Trophoblast cell (in vitro differentiated cells and primary cell): ENCODE measurements around the gene CDC42EP5.
A peak's percentile ranks its signal among the peaks of the same experiment; 100 is the strongest.

Experiments used
- DNase-seq, 2 donors: peaks; one replicate each; pipeline ENCODE4 v3.0.0-alpha.2; 2016
- H2AFZ ChIP-seq: 2 replicates; pipeline ENCODE4 v1.6.1; 2013; ENCODE audit warnings: low read length, moderate library complexity, mild to moderate bottlenecking; ENCODE audit not compliant: insufficient read depth, poor library complexity
- H2AK5ac ChIP-seq: 2 replicates; pipeline ENCODE4 v1.6.1; 2013; ENCODE audit warnings: mild to moderate bottlenecking, low read length
- H2BK120ac ChIP-seq: 2 replicates; pipeline ENCODE4 v1.6.1; 2013; ENCODE audit warnings: low read length, mild to moderate bottlenecking, moderate library complexity; ENCODE audit not compliant: insufficient read depth, poor library complexity
- H2BK12ac ChIP-seq: 2 replicates; pipeline ENCODE4 v1.6.1; 2013; ENCODE audit warnings: mild to moderate bottlenecking, low read length, moderate library complexity
- H2BK5ac ChIP-seq: 2 replicates; pipeline ENCODE4 v1.6.1; 2013; ENCODE audit warnings: low read length, low read depth, moderate library complexity, mild to moderate bottlenecking; ENCODE audit not compliant: poor library complexity
- H3K14ac ChIP-seq: 2 replicates; pipeline ENCODE4 v1.6.1; 2013; ENCODE audit warnings: mild to moderate bottlenecking, low read length
- H3K18ac ChIP-seq: 2 replicates; pipeline ENCODE4 v1.6.1; 2013; ENCODE audit warnings: mild to moderate bottlenecking, low read length
- H3K23ac ChIP-seq: 2 replicates; pipeline ENCODE4 v1.6.1; 2013; ENCODE audit warnings: low read length
- H3K27ac ChIP-seq: 2 replicates; pipeline ENCODE4 v1.5.1; 2013; ENCODE audit warnings: low read depth, mild to moderate bottlenecking, inconsistent platforms, low read length, moderate library complexity
- H3K27me3 ChIP-seq: 2 replicates; pipeline ENCODE4 v1.6.1; 2013; ENCODE audit warnings: inconsistent platforms, mild to moderate bottlenecking, low read length, moderate library complexity; ENCODE audit not compliant: insufficient read depth
- H3K36me3 ChIP-seq, 2 experiments: 1 replicate in 1 of 2; 2 replicates in 1 of 2; pipeline ENCODE4 v1.6.1; 2013; ENCODE audit warnings: low read length in 2 of 2, mild to moderate bottlenecking in 2 of 2, moderate library complexity in 1 of 2; ENCODE audit not compliant: insufficient read depth in 2 of 2, control insufficient read depth in 1 of 2
- H3K4ac ChIP-seq: 2 replicates; pipeline ENCODE4 v1.6.1; 2013; ENCODE audit warnings: low read depth, mild to moderate bottlenecking, low read length, moderate library complexity
- H3K4me1 ChIP-seq, 2 experiments: 1 replicate in 1 of 2; 2 replicates in 1 of 2; pipeline ENCODE4 v1.6.1; 2013; ENCODE audit warnings: low read length in 2 of 2, mild to moderate bottlenecking in 2 of 2, moderate library complexity in 1 of 2; ENCODE audit not compliant: insufficient read depth in 2 of 2, control insufficient read depth in 1 of 2
- H3K4me2 ChIP-seq: 2 replicates; pipeline ENCODE4 v1.6.1; 2013; ENCODE audit warnings: inconsistent platforms, mild to moderate bottlenecking, low read length, moderate library complexity
- H3K4me3 ChIP-seq: 2 replicates; pipeline ENCODE4 v1.5.1; 2013; ENCODE audit warnings: mild to moderate bottlenecking, low read depth, low read length, inconsistent platforms
- H3K79me1 ChIP-seq: one replicate; pipeline ENCODE4 v1.6.1; 2013; ENCODE audit warnings: low read length
- H3K79me2 ChIP-seq: 2 replicates; pipeline ENCODE4 v1.6.1; 2013; ENCODE audit warnings: low read length, mild to moderate bottlenecking; ENCODE audit not compliant: control insufficient read depth, insufficient read depth, poor library complexity
- H3K9ac ChIP-seq: 2 replicates; pipeline ENCODE4 v1.6.1; 2013; ENCODE audit warnings: mild to moderate bottlenecking, low read length
- H3K9me3 ChIP-seq: 2 replicates; pipeline ENCODE4 v1.6.1; 2013; ENCODE audit warnings: low read depth, mild to moderate bottlenecking, control low read depth, inconsistent platforms, low read length; ENCODE audit not compliant: insufficient read depth
- H4K12ac ChIP-seq: 2 replicates; pipeline ENCODE4 v1.6.1; 2013; ENCODE audit warnings: low read depth, mild to moderate bottlenecking, low read length, moderate library complexity
- H4K8ac ChIP-seq: 2 replicates; pipeline ENCODE4 v1.6.1; 2013; ENCODE audit warnings: low read depth, mild to moderate bottlenecking, low read length, moderate library complexity
- H4K91ac ChIP-seq: one replicate; pipeline ENCODE4 v1.6.1; 2013; ENCODE audit warnings: low read depth, mild to moderate bottlenecking, low read length, moderate library complexity
- WGBS: extraction: QIAGEN DNeasy Blood & Tissue Kit; methylation state at CpG from one replicate; pipeline ENCODE4 v1.1.7; 2013; ENCODE audit warnings: missing lambda C conversion rate; ENCODE audit not compliant: insufficient read length, insufficient coverage; ENCODE audit errors: extremely low coverage; 5-methylcytosine and 5-hydroxymethylcytosine counted together

Gene CDC42EP5

DNA sequence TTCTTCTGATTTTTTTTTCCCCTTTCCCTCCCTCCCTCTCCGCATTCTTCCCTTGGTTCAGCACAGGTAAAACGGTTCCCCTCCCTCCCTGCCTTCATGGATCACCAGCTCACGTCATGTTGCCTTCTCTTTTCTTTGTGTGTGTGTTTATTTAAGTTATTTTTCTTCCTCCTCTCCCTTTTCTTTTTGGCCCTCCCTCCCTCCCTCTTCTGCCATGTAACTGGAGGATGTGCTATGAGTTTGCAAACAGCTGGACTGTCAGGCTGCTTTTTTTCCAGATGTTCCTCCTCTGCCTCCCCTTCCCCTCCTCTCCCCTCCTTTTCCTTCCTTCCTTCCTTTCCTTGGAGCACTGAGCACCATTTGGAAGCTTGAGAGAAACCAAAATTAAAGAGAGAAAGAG is 11.5 kb downstream of the CDC42EP5 start:
- no peak overlapping the region for H2BK120ac ChIP-seq
- H3K27me3 ChIP-seq, result no peaks in the 10 kb centered on the region
- peaks cover 4% of the 10 kb centered on the region for H3K9me3 ChIP-seq
- H3K4me3 ChIP-seq, result no peak overlapping the region
- peaks cover 17 to 18% of the 10 kb centered on the region in 2 experiments for H3K4me1 ChIP-seq
- H3K18ac ChIP-seq, result no peak overlapping the region
- no peak overlapping the region for H4K8ac ChIP-seq
- no peak overlapping the region for H3K23ac ChIP-seq
- H2AFZ ChIP-seq, result no peak overlapping the region
- H4K91ac ChIP-seq, result no peak overlapping the region
- peaks cover 15% of the 10 kb centered on the region for H3K79me1 ChIP-seq
- no peak overlapping the region for H3K4ac ChIP-seq
- WGBS, result no CpG with 5 or more reads among the region's 3 CpGs
- H2BK12ac ChIP-seq, result no peak overlapping the region
- no peak overlapping the region for H3K4me2 ChIP-seq
- no peak overlapping the region for H2AK5ac ChIP-seq
- peaks cover 56 to 57% of the 10 kb centered on the region in 2 experiments for H3K36me3 ChIP-seq
- H2BK5ac ChIP-seq, result no peak overlapping the region
- H3K79me2 ChIP-seq, result peaks cover 6% of the 10 kb centered on the region
- H3K9ac ChIP-seq, result no peak overlapping the region
- no peak overlapping the region for H4K12ac ChIP-seq
- no peak for DNase-seq
- no peak overlapping the region for H3K27ac ChIP-seq
- no peak overlapping the region for H3K14ac ChIP-seq

DNA sequence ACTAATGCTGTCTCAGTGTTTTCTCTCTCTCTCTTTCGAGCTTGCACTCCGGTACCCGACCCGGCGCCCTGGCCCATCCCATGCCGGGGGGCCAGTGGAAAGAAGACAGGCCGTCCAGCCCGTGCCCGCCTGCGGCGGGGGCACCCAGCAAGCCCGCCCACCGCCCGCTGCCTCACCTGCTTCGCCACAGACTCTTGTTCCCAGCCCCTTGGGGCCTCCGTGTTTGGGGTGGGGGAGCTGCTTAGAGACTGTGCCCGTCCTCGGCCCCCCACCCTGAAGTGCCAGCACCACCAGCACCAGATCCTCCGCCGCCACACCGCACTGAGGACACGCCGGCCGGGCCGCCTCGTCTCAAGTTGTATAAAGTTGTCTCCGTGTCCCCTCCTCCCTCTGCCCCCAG is 11.9 kb downstream of the CDC42EP5 start:
- Histone ChIP-seq H3K9ac (no peak overlapping the region), H3K4ac (no peak overlapping the region), H3K4me2 (no peak overlapping the region), H2BK5ac (no peak overlapping the region), H4K12ac (no peak overlapping the region), H3K79me1 (peaks cover 15% of the 10 kb centered on the region), H3K27me3 (no peaks in the 10 kb centered on the region), H2BK120ac (no peak overlapping the region), H4K91ac (no peak overlapping the region), H3K27ac (no peak overlapping the region), H2BK12ac (no peak overlapping the region), H3K79me2 (peaks cover 6% of the 10 kb centered on the region), H2AFZ (no peak overlapping the region), H3K36me3 (peaks cover 60 to 61% of the 10 kb centered on the region in 2 experiments), H4K8ac (no peak overlapping the region), H3K14ac (no peak overlapping the region), H3K9me3 (peaks cover 4% of the 10 kb centered on the region), H3K18ac (no peak overlapping the region), H3K23ac (no peak overlapping the region), H3K4me3 (no peak overlapping the region), H3K4me1 (peaks cover 17 to 18% of the 10 kb centered on the region in 2 experiments), H2AK5ac (no peak overlapping the region)
- WGBS, result no CpG with 5 or more reads among the region's 27 CpGs
- DNase-seq, result no peak

DNA sequence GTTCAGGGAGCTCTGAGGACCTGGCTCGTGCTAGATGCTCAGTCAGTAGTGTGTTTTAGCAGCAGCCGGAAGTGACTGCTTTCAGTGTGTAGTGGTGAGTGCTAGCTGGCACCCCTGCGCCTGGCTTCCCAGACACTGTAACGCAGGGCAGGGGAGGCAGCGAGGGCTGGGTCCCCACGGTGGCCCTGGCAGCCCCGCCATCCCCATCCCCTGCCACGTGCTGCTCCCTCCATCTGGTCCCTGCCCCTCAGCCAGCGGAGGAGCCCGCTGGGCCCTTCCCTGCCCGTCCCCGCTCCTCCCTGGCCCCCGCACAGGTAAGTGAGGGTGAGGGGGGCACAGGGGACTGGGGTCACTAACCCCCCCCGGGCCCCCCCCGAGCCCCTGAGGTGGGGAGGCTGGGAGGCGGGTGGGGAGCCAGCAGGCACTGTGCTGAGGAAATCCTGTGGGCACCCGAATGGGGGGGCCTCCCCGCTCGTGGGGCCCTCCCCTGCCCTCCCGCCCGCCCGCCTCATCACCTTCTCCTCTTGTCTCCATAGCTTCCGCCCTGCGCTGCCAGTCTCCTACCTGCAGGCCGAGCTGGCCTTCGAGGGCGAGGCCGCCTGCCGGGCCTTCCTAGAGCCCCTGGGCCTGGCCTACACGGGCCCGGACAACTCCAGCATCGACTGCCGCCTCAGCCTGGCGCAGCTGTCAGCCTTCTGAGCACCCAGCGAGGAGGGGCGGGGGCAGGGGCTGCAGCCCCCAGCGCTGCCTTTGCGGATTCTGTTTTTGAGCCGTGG is 12.7 kb downstream of the CDC42EP5 start:
- H4K12ac ChIP-seq, result peak overlapping the region; percentile 39
- peaks cover 68 to 69% of the 10 kb centered on the region in 2 experiments for H3K36me3 ChIP-seq
- no peak overlapping the region for H3K4ac ChIP-seq
- H3K79me1 ChIP-seq, result peaks cover 15% of the 10 kb centered on the region
- H3K18ac ChIP-seq, result no peak overlapping the region
- DNase-seq, result no peak
- no peak overlapping the region for H2BK12ac ChIP-seq
- H2BK5ac ChIP-seq, result no peak overlapping the region
- no peak overlapping the region for H3K9ac ChIP-seq
- H3K14ac ChIP-seq, result no peak overlapping the region
- no peak overlapping the region for H4K8ac ChIP-seq
- peaks cover 4% of the 10 kb centered on the region for H3K9me3 ChIP-seq
- H2AFZ ChIP-seq, result no peak overlapping the region
- no peak overlapping the region for H3K4me2 ChIP-seq
- no peak overlapping the region for H2AK5ac ChIP-seq
- no CpG with 5 or more reads among the region's 39 CpGs for WGBS
- H3K23ac ChIP-seq, result no peak overlapping the region
- H3K79me2 ChIP-seq, result peaks cover 6% of the 10 kb centered on the region
- H3K27ac ChIP-seq, result no peak overlapping the region
- H3K27me3 ChIP-seq, result no peaks in the 10 kb centered on the region
- H2BK120ac ChIP-seq, result no peak overlapping the region
- H4K91ac ChIP-seq, result no peak overlapping the region
- peaks cover 17 to 18% of the 10 kb centered on the region in 2 experiments for H3K4me1 ChIP-seq
- no peak overlapping the region for H3K4me3 ChIP-seq

DNA sequence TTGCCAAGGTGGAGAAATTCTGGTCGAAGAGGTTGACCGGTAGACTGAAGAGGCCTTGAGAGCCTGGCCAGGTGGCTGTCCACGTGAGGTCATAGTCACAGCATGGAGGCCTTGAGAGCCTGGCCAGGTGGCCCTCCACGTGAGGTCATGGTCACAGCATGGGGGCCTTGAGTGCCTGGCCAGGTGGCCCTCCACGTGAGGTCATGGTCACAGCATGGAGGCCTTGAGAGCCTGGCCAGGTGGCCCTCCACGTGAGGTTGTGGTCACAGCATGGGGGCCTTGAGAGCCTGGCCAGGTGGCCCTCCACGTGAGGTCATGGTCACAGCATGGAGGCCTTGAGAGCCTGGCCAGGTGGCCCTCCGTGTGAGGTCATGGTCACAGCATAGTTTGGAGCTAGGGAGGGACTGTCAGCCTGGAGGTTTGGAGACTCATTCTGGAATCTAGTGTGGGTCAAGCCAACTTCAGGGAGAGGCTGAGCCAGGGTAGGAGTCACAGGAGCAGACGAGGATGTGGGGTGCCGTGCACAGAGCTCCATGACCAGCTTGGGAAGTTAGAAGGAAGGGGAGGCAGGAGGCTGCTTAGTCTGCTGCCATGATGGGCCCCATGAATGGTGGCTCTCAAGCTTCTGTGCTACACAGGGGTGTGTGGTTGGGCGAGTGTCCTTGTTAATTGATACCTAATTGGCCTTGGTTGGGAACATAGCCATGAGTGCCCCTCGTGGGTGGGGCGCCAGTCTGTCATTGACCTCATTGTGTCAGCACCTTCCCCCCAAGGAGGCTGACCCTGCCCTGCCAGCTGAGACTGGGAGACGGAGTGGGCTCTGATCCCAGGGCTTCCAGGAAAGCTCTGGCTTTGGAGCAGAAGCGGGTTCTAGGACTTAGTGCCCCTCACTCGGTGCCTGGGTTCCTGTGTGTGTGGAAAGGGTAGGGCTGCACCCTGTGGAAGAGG is 13.5 kb downstream of the CDC42EP5 start:
- H3K14ac ChIP-seq, result no peak overlapping the region
- no peak overlapping the region for H3K18ac ChIP-seq
- H3K79me2 ChIP-seq, result peaks cover 6% of the 10 kb centered on the region
- H3K4me2 ChIP-seq, result no peak overlapping the region
- no peak overlapping the region for H2BK5ac ChIP-seq
- no peak overlapping the region for H3K23ac ChIP-seq
- peaks cover 13 to 15% of the 10 kb centered on the region in 2 experiments for H3K4me1 ChIP-seq
- peak overlapping the region; percentile 39 for H4K12ac ChIP-seq
- H3K27ac ChIP-seq, result no peak overlapping the region
- H3K4me3 ChIP-seq, result no peak overlapping the region
- peaks cover 14% of the 10 kb centered on the region for H3K79me1 ChIP-seq
- H2BK12ac ChIP-seq, result no peak overlapping the region
- no peak overlapping the region for H4K91ac ChIP-seq
- peaks cover 77% of the 10 kb centered on the region in 2 experiments for H3K36me3 ChIP-seq
- H2BK120ac ChIP-seq, result no peak overlapping the region
- peaks cover 2% of the 10 kb centered on the region for H3K9me3 ChIP-seq
- H2AK5ac ChIP-seq, result no peak overlapping the region
- H4K8ac ChIP-seq, result no peak overlapping the region
- no peaks in the 10 kb centered on the region for H3K27me3 ChIP-seq
- no CpG with 5 or more reads among the region's 16 CpGs for WGBS
- no peak overlapping the region for H3K9ac ChIP-seq
- H2AFZ ChIP-seq, result no peak overlapping the region
- H3K4ac ChIP-seq, result no peak overlapping the region
- DNase-seq, result no peak
